AG08396 (cell line): ENCODE measurements around the gene CARMIL1.
A peak's percentile ranks its signal among the peaks of the same experiment; 100 is the strongest.
"Not testable (repeated sequence)": the region's sequence is repeated elsewhere in the genome, so short reads cannot be mapped to it uniquely, and the experiment has no call there.

Experiments used
- DNase-seq: peaks from one replicate; pipeline ENCODE4 v3.0.0; 2012; ENCODE audit warnings: low spot score, mixed read lengths

The CARMIL1 gene

GRCh38 chr6:25370178-25371036, 91.2 kb downstream of the CARMIL1 start:
- DNase-seq, result no peak

- DNase-seq, result no peak
Observed at GRCh38 chr6:25371037-25371347, 91.8 kb downstream of the CARMIL1 start.

GRCh38 chr6:25375125-25375524, 96.0 kb downstream of the CARMIL1 start:
- no peak for DNase-seq

- DNase-seq, result no peak
Observed at GRCh38 chr6:25377664-25378063, 98.5 kb downstream of the CARMIL1 start.

GRCh38 chr6:25381077-25381476, 101.9 kb downstream of the CARMIL1 start:
- no peak for DNase-seq

- not testable (repeated sequence) for DNase-seq
Observed at GRCh38 chr6:25382476-25382875, 103.3 kb downstream of the CARMIL1 start.

GRCh38 chr6:25384234-25384633, 105.1 kb downstream of the CARMIL1 start:
- no peak for DNase-seq

- DNase-seq, result no peak
Observed at GRCh38 chr6:25384967-25385366, 105.8 kb downstream of the CARMIL1 start.

GRCh38 chr6:25387483-25387882, 108.3 kb downstream of the CARMIL1 start:
- no peak for DNase-seq

- no peak for DNase-seq
Observed at GRCh38 chr6:25387911-25388310, 108.7 kb downstream of the CARMIL1 start.

GRCh38 chr6:25388776-25389175, 109.6 kb downstream of the CARMIL1 start:
- DNase-seq, result no peak

- DNase-seq, result peak; percentile 13
Observed at GRCh38 chr6:25389471-25389870, 110.3 kb downstream of the CARMIL1 start.

- no peak for DNase-seq
Observed at GRCh38 chr6:25392372-25392771, 113.2 kb downstream of the CARMIL1 start.

- no peak for DNase-seq
Observed at GRCh38 chr6:25395731-25396130, 116.6 kb downstream of the CARMIL1 start.

GRCh38 chr6:25397406-25397805, 118.2 kb downstream of the CARMIL1 start:
- no peak for DNase-seq

GRCh38 chr6:25399885-25400284, 120.7 kb downstream of the CARMIL1 start:
- DNase-seq, result no peak

GRCh38 chr6:25401711-25402110, 122.5 kb downstream of the CARMIL1 start:
- no peak for DNase-seq

- DNase-seq, result no peak
Observed at GRCh38 chr6:25402125-25402524, 123.0 kb downstream of the CARMIL1 start.

- DNase-seq, result no peak
Observed at GRCh38 chr6:25403150-25403549, 124.0 kb downstream of the CARMIL1 start.

- no peak for DNase-seq
Observed at GRCh38 chr6:25404091-25404490, 124.9 kb downstream of the CARMIL1 start.

- no peak for DNase-seq
Observed at GRCh38 chr6:25404693-25405169, 125.6 kb downstream of the CARMIL1 start.

- no peak for DNase-seq
Observed at GRCh38 chr6:25405442-25405841, 126.3 kb downstream of the CARMIL1 start.

- no peak for DNase-seq
Observed at GRCh38 chr6:25407431-25407830, 128.3 kb downstream of the CARMIL1 start.

GRCh38 chr6:25410102-25410501, 130.9 kb downstream of the CARMIL1 start:
- DNase-seq, result no peak
